ENCODE measurements around the gene RUSC1.

RUSC1 gene

GRCh38 chr1:155329980-155330598, 9.4 kb downstream of the RUSC1 start:
- TF ChIP-seq CTCF (IDR thresholded peaks at IDR 0.05; ENCODE audit: borderline replicate concordance, insufficient read depth, low read depth, low read length) = no peak
- H3K4me3 ChIP-seq (ENCODE audit: low read depth, low read length) = no peak overlapping the region

- no peak for TF ChIP-seq CTCF (IDR thresholded peaks at IDR 0.05; ENCODE audit: borderline replicate concordance, insufficient read depth, low read depth, low read length)
- no peak overlapping the region for H3K4me3 ChIP-seq (ENCODE audit: low read depth, low read length)
Measured at GRCh38 chr1:155334962-155335361, 14.3 kb downstream of the RUSC1 start.

- no peak for TF ChIP-seq CTCF (IDR thresholded peaks at IDR 0.05; ENCODE audit: borderline replicate concordance, insufficient read depth, low read depth, low read length)
- H3K4me3 ChIP-seq (ENCODE audit: low read depth, low read length) = no peak overlapping the region
Measured at GRCh38 chr1:155339515-155340097, 18.9 kb downstream of the RUSC1 start.

- no peak for TF ChIP-seq CTCF (IDR thresholded peaks at IDR 0.05; ENCODE audit: borderline replicate concordance, insufficient read depth, low read depth, low read length)
- H3K4me3 ChIP-seq (ENCODE audit: low read depth, low read length) = no peak overlapping the region
Measured at GRCh38 chr1:155342842-155343241, 22.1 kb downstream of the RUSC1 start.

GRCh38 chr1:155352631-155353030, 31.9 kb downstream of the RUSC1 start:
- no peak overlapping the region for H3K4me3 ChIP-seq (ENCODE audit: low read depth, low read length)
- TF ChIP-seq CTCF (IDR thresholded peaks at IDR 0.05; ENCODE audit: borderline replicate concordance, insufficient read depth, low read depth, low read length) = no peak

GRCh38 chr1:155360051-155360450, 39.4 kb downstream of the RUSC1 start:
- no peak for TF ChIP-seq CTCF (IDR thresholded peaks at IDR 0.05; ENCODE audit: borderline replicate concordance, insufficient read depth, low read depth, low read length)
- no peak overlapping the region for H3K4me3 ChIP-seq (ENCODE audit: low read depth, low read length)

GRCh38 chr1:155379180-155379579, 58.5 kb downstream of the RUSC1 start:
- no peak for TF ChIP-seq CTCF (IDR thresholded peaks at IDR 0.05; ENCODE audit: borderline replicate concordance, insufficient read depth, low read depth, low read length)
- H3K4me3 ChIP-seq (ENCODE audit: low read depth, low read length) = no peak overlapping the region
